ENCODE data around the gene RRP9. TPM values are rescaled to one million over a fixed set of nuclear protein-coding genes. Genes with fewer than 3 reads are reported as not detected.

RRP9 gene
- total RNA-seq, 1 donor from 2014 or later: 14.6 TPM

- H3K27me3 ChIP-seq (ENCODE audit: control insufficient read depth in 3 of 3, insufficient read depth in 3 of 3, low read length in 3 of 3): no peaks in the 10 kb centered on the region
- H3K9me3 ChIP-seq (ENCODE audit: control insufficient read depth in 3 of 3, low read length in 3 of 3): no peaks in the 10 kb centered on the region
- H3K9ac ChIP-seq (ENCODE audit: low read depth in 1 of 3, low read length in 3 of 3): no peak overlapping the region
- peaks cover 27 to 31% (median 31%) of the 10 kb centered on the region in 3 donors for H3K36me3 ChIP-seq (ENCODE audit: control insufficient read depth in 3 of 3, insufficient read depth in 3 of 3, low read length in 3 of 3)
- H3K4me3 ChIP-seq (ENCODE audit: low read length in 3 of 3): no peak overlapping the region
- H3K4me1 ChIP-seq (ENCODE audit: control insufficient read depth in 3 of 3, insufficient read depth in 3 of 3, low read length in 3 of 3): peaks cover 11 to 13% (median 13%) of the 10 kb centered on the region in 3 donors
- no peak overlapping the region for H3K27ac ChIP-seq (ENCODE audit: low read depth, low read length)
Measured at GRCh38 chr3:51947215-51947900, 5.7 kb upstream of the RRP9 start.

GRCh38 chr3:51946796-51947195 is 5.1 kb upstream of the RRP9 start:
- Histone ChIP-seq H3K27me3 (ENCODE audit: control insufficient read depth in 3 of 3, insufficient read depth in 3 of 3, low read length in 3 of 3) (no peaks in the 10 kb centered on the region), H3K36me3 (ENCODE audit: control insufficient read depth in 3 of 3, insufficient read depth in 3 of 3, low read length in 3 of 3) (peaks cover 27 to 31% (median 31%) of the 10 kb centered on the region in 3 donors), H3K4me1 (ENCODE audit: control insufficient read depth in 3 of 3, insufficient read depth in 3 of 3, low read length in 3 of 3) (peaks cover 13 to 16% (median 15%) of the 10 kb centered on the region in 3 donors), H3K9ac (ENCODE audit: low read depth in 1 of 3, low read length in 3 of 3) (no peak overlapping the region), H3K27ac (ENCODE audit: low read depth, low read length) (no peak overlapping the region), H3K9me3 (ENCODE audit: control insufficient read depth in 3 of 3, low read length in 3 of 3) (no peaks in the 10 kb centered on the region), H3K4me3 (ENCODE audit: low read length in 3 of 3) (no peak overlapping the region)

GRCh38 chr3:51945926-51946705 is 4.4 kb upstream of the RRP9 start:
- no peak overlapping the region for H3K4me3 ChIP-seq (ENCODE audit: low read length in 3 of 3)
- no peak overlapping the region for H3K9ac ChIP-seq (ENCODE audit: low read depth in 1 of 3, low read length in 3 of 3)
- H3K36me3 ChIP-seq (ENCODE audit: control insufficient read depth in 3 of 3, insufficient read depth in 3 of 3, low read length in 3 of 3): peaks cover 27 to 31% (median 31%) of the 10 kb centered on the region in 3 donors
- no peak overlapping the region for H3K27ac ChIP-seq (ENCODE audit: low read depth, low read length)
- H3K9me3 ChIP-seq (ENCODE audit: control insufficient read depth in 3 of 3, low read length in 3 of 3): no peaks in the 10 kb centered on the region
- H3K27me3 ChIP-seq (ENCODE audit: control insufficient read depth in 3 of 3, insufficient read depth in 3 of 3, low read length in 3 of 3): no peaks in the 10 kb centered on the region
- H3K4me1 ChIP-seq (ENCODE audit: control insufficient read depth in 3 of 3, insufficient read depth in 3 of 3, low read length in 3 of 3): peaks cover 18 to 22% (median 18%) of the 10 kb centered on the region in 3 donors

GRCh38 chr3:51945031-51945840 is 3.5 kb upstream of the RRP9 start:
- Histone ChIP-seq H3K4me3 (ENCODE audit: low read length in 3 of 3) (no peak overlapping the region), H3K4me1 (ENCODE audit: control insufficient read depth in 3 of 3, insufficient read depth in 3 of 3, low read length in 3 of 3) (peaks cover 23 to 31% (median 26%) of the 10 kb centered on the region in 3 donors), H3K27me3 (ENCODE audit: control insufficient read depth in 3 of 3, insufficient read depth in 3 of 3, low read length in 3 of 3) (no peaks in the 10 kb centered on the region), H3K9ac (ENCODE audit: low read depth in 1 of 3, low read length in 3 of 3) (no peak overlapping the region), H3K9me3 (ENCODE audit: control insufficient read depth in 3 of 3, low read length in 3 of 3) (no peaks in the 10 kb centered on the region), H3K27ac (ENCODE audit: low read depth, low read length) (no peak overlapping the region), H3K36me3 (ENCODE audit: control insufficient read depth in 3 of 3, insufficient read depth in 3 of 3, low read length in 3 of 3) (peaks cover 27 to 31% (median 31%) of the 10 kb centered on the region in 3 donors)

- Histone ChIP-seq H3K4me3 (ENCODE audit: low read length in 3 of 3) (no peak overlapping the region), H3K36me3 (ENCODE audit: control insufficient read depth in 3 of 3, insufficient read depth in 3 of 3, low read length in 3 of 3) (peaks cover 23 to 31% (median 31%) of the 10 kb centered on the region in 3 donors), H3K27ac (ENCODE audit: low read depth, low read length) (no peak overlapping the region), H3K9me3 (ENCODE audit: control insufficient read depth in 3 of 3, low read length in 3 of 3) (no peaks in the 10 kb centered on the region), H3K9ac (ENCODE audit: low read depth in 1 of 3, low read length in 3 of 3) (no peak overlapping the region), H3K27me3 (ENCODE audit: control insufficient read depth in 3 of 3, insufficient read depth in 3 of 3, low read length in 3 of 3) (no peaks in the 10 kb centered on the region), H3K4me1 (ENCODE audit: control insufficient read depth in 3 of 3, insufficient read depth in 3 of 3, low read length in 3 of 3) (peaks cover 23 to 31% (median 26%) of the 10 kb centered on the region in 3 donors)
Measured at GRCh38 chr3:51944451-51945021, 2.8 kb upstream of the RRP9 start.

GRCh38 chr3:51943451-51944391 is 2.0 kb upstream of the RRP9 start:
- Histone ChIP-seq H3K9me3 (ENCODE audit: control insufficient read depth in 3 of 3, low read length in 3 of 3) (no peaks in the 10 kb centered on the region), H3K36me3 (ENCODE audit: control insufficient read depth in 3 of 3, insufficient read depth in 3 of 3, low read length in 3 of 3) (peaks cover 23 to 29% (median 24%) of the 10 kb centered on the region in 3 donors), H3K9ac (ENCODE audit: low read depth in 1 of 3, low read length in 3 of 3) (peak overlapping the region in 2 of 3 donors; percentile 97 to 98), H3K27me3 (ENCODE audit: control insufficient read depth in 3 of 3, insufficient read depth in 3 of 3, low read length in 3 of 3) (no peaks in the 10 kb centered on the region), H3K27ac (ENCODE audit: low read depth, low read length) (peak overlapping the region; percentile 97), H3K4me3 (ENCODE audit: low read length in 3 of 3) (peak overlapping the region in 2 of 3 donors; percentile 88 to 92), H3K4me1 (ENCODE audit: control insufficient read depth in 3 of 3, insufficient read depth in 3 of 3, low read length in 3 of 3) (peaks cover 23 to 31% (median 26%) of the 10 kb centered on the region in 3 donors)

- Histone ChIP-seq H3K9ac (ENCODE audit: low read depth in 1 of 3, low read length in 3 of 3) (peak overlapping the region; percentile 88 to 98 (median 97)), H3K36me3 (ENCODE audit: control insufficient read depth in 3 of 3, insufficient read depth in 3 of 3, low read length in 3 of 3) (peaks cover 21 to 31% (median 27%) of the 10 kb centered on the region in 3 donors), H3K4me3 (ENCODE audit: low read length in 3 of 3) (peak overlapping the region; percentile 87 to 92 (median 88)), H3K4me1 (ENCODE audit: control insufficient read depth in 3 of 3, insufficient read depth in 3 of 3, low read length in 3 of 3) (peaks cover 23 to 31% (median 26%) of the 10 kb centered on the region in 3 donors), H3K27ac (ENCODE audit: low read depth, low read length) (peak overlapping the region; percentile 97), H3K27me3 (ENCODE audit: control insufficient read depth in 3 of 3, insufficient read depth in 3 of 3, low read length in 3 of 3) (no peaks in the 10 kb centered on the region), H3K9me3 (ENCODE audit: control insufficient read depth in 3 of 3, low read length in 3 of 3) (no peaks in the 10 kb centered on the region)
Measured at GRCh38 chr3:51942603-51943450, 1.1 kb upstream of the RRP9 start.

- peak overlapping the region; percentile 76 to 87 (median 84) for H3K4me3 ChIP-seq (ENCODE audit: low read length in 3 of 3)
- no peaks in the 10 kb centered on the region for H3K27me3 ChIP-seq (ENCODE audit: control insufficient read depth in 3 of 3, insufficient read depth in 3 of 3, low read length in 3 of 3)
- H3K27ac ChIP-seq (ENCODE audit: low read depth, low read length): peak overlapping the region; percentile 79
- H3K9ac ChIP-seq (ENCODE audit: low read depth in 1 of 3, low read length in 3 of 3): peak overlapping the region; percentile 76 to 92 (median 89)
- no peaks in the 10 kb centered on the region for H3K9me3 ChIP-seq (ENCODE audit: control insufficient read depth in 3 of 3, low read length in 3 of 3)
- peaks cover 23 to 31% (median 26%) of the 10 kb centered on the region in 3 donors for H3K4me1 ChIP-seq (ENCODE audit: control insufficient read depth in 3 of 3, insufficient read depth in 3 of 3, low read length in 3 of 3)
- H3K36me3 ChIP-seq (ENCODE audit: control insufficient read depth in 3 of 3, insufficient read depth in 3 of 3, low read length in 3 of 3): peaks cover 26 to 42% (median 38%) of the 10 kb centered on the region in 3 donors
Measured at GRCh38 chr3:51941463-51941797, 274 bp downstream of the RRP9 start.
